Muscle layer of colon (tissue), 2 donors: ENCODE results near the gene EHMT1.

Source experiments
- H3K27ac ChIP-seq: one replicate; pipeline ENCODE4 v1.7.0; 2013; ENCODE audit warnings: low read depth, mild to moderate bottlenecking, low read length, moderate library complexity
- H3K27me3 ChIP-seq, 2 donors: one replicate each; pipeline ENCODE4 v1.7.0; 2013; ENCODE audit warnings: low read length in 2 of 2, mild to moderate bottlenecking in 2 of 2; ENCODE audit not compliant: insufficient read depth in 2 of 2, control insufficient read depth in 1 of 2
- H3K36me3 ChIP-seq: one replicate; pipeline ENCODE4 v1.7.0; 2013; ENCODE audit warnings: mild to moderate bottlenecking, low read length; ENCODE audit not compliant: insufficient read depth
- H3K4me1 ChIP-seq: one replicate; pipeline ENCODE4 v1.7.0; 2013; ENCODE audit warnings: mild to moderate bottlenecking, low read length; ENCODE audit not compliant: insufficient read depth
- H3K4me3 ChIP-seq, 2 donors: one replicate each; pipeline ENCODE4 v1.7.0; 2013; ENCODE audit warnings: low read length in 2 of 2, low read depth in 1 of 2, mild to moderate bottlenecking in 1 of 2, moderate library complexity in 1 of 2
- H3K9ac ChIP-seq: one replicate; pipeline ENCODE4 v1.7.0; 2013; ENCODE audit warnings: low read length
- H3K9me3 ChIP-seq: one replicate; pipeline ENCODE4 v1.7.0; 2013; ENCODE audit warnings: mild to moderate bottlenecking, low read length
- donor health status: abdominal sarcoma.
- donor health status: Adenocarcinoma of cecum.

The EHMT1 gene

DNA sequence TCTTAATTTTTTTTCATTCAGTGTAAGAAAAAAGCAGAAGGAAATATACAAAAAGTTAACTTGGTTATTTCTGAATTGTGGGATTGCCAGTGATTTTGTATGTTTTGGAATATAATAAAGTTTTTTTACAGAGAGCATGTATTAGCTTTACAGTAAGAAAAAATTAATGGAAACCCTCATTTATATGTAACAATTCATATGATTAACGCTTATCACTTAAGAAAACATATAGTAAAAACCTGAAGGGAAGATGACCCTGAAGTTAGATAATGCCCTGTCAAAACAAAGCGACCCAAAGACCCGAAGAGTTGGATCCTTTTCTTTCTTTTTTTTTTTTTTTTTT is 52.4 kb downstream of the EHMT1 start:
- Histone ChIP-seq H3K27ac (no peak overlapping the region), H3K36me3 (peaks cover 9% of the 10 kb centered on the region), H3K27me3 (no peaks in the 10 kb centered on the region), H3K4me3 (no peak overlapping the region), H3K4me1 (peaks cover 41% of the 10 kb centered on the region), H3K9me3 (no peaks in the 10 kb centered on the region), H3K9ac (no peak overlapping the region)

DNA sequence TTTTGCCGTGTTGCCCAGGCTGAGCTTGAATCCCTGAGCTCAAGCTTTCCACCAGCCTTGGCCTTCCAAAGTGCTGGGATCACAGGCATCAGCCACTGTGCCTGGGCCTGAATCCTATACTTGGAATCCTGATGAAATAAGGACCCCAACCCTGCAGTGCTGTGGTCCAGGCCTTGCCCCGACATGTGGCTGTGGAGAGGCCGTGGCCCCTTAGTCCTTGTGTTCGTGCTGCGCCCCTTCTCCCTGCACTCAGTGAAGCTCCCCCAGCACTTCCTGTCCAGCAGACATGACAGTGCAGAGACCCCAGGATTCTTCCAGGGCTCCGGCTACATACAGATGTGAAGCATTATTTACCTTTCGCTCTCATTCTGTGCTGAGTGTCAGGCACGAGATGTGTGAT is 52.9 kb downstream of the EHMT1 start:
- H3K36me3 ChIP-seq = peaks cover 9% of the 10 kb centered on the region
- H3K27ac ChIP-seq = no peak overlapping the region
- no peak overlapping the region for H3K9ac ChIP-seq
- H3K9me3 ChIP-seq = no peaks in the 10 kb centered on the region
- peaks cover 36% of the 10 kb centered on the region for H3K4me1 ChIP-seq
- H3K4me3 ChIP-seq = no peak overlapping the region
- H3K27me3 ChIP-seq = no peaks in the 10 kb centered on the region

DNA sequence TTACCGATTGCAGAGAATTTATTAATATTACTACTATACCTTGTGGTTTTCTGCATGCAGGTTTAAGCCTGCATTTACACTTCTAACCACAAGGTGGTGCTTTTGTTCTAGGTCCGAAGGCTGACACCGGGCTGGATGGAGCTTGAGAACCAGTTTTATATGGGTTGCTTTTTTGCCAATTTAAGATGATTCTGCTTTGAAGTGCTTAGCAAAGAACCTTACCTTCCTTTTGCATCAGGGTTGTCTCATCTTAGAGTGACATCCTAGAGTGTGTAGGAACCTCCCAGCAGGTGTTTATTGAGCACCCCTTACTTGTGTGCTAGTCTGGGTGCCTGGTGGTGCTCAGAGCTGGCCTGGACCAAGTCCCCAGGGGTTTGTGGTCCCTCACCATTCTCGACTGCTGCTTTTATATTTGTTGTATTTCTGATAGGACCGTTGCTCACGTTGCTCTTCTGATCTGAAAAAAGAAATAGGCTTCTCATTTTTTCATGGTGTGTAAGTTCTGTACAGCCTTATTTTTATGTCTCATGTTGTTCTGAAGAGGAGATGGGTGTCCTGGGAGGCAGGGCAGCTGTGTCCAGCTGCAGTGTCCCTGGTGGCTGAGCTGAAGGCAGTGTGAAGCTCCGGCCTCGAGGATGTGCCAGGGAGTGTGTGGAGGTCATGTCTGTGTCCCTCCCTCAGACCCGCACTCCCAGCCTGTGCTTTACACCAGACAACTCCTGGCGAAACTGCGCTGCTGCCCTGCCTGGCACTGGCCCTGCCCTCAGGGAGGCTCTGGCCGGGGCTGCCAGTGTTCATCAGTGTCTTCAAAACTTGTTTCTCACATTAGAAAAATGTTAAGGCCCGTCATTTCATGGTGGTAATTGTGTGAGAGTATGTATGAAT is 54.3 kb downstream of the EHMT1 start:
- peak overlapping the region in 1 of 2 donors; percentile 11 for H3K4me3 ChIP-seq
- peaks cover 9% of the 10 kb centered on the region for H3K36me3 ChIP-seq
- H3K27me3 ChIP-seq = no peaks in the 10 kb centered on the region
- H3K9me3 ChIP-seq = no peaks in the 10 kb centered on the region
- H3K27ac ChIP-seq = peak overlapping the region; percentile 43
- H3K4me1 ChIP-seq = peaks cover 36% of the 10 kb centered on the region
- peak overlapping the region; percentile 11 for H3K9ac ChIP-seq

DNA sequence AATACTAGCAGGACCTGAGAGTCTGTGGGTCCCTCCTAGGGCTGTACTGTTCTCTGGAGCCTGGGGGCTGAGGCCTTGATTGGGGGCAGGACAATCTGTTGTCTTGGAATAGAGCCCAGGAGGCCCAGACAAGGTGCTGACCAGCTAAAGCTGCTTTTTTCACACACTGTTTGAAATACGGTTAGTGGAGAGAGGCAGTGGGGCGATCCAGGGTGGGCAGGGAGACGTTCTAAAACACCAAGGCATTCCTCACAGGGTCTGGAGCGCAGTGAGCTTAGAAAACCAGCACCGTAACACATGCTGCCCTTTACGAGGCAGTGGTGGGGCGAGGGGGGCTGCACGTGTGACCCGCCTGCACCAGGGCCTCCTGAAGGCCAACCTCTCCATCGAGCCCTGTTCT is 55.1 kb downstream of the EHMT1 start:
- Histone ChIP-seq H3K27ac (peak overlapping the region; percentile 60), H3K36me3 (peaks cover 9% of the 10 kb centered on the region), H3K4me1 (peaks cover 36% of the 10 kb centered on the region), H3K9me3 (no peaks in the 10 kb centered on the region), H3K9ac (peak overlapping the region; percentile 11), H3K4me3 (peak overlapping the region in 1 of 2 donors; percentile 11), H3K27me3 (no peaks in the 10 kb centered on the region)

DNA sequence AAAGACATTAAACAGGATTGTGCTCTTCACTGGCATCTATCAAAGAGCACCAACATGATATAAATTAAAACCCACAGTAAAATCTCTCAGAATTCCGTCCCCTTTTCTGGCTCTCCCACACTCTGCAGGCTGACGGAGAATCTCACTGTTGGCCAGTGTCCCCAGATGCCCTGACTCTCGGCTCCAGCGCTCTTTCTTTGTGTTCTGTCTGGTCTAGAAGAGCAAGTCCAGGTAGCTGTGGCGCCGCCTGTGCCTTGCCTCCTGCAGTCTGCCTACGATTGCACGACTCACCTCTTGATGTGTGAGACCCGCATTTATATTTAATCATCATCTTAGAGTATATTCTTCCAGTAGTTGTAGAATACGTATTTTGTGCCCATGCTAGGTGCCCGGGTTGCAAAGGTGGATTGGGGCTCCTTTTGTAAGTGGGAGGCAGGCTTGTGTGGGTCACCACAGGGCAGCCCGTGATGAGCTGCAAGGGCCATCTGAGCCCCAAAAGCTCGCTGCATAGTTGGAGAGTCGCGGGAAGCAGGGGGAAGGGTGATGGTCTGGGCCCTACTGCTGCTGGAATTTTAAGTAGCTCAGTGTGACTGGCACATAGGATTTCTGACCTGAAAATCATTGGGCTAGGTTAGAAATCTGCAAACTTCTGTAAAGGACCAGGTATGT is 55.6 kb downstream of the EHMT1 start:
- H3K9me3 ChIP-seq = no peaks in the 10 kb centered on the region
- no peak overlapping the region for H3K9ac ChIP-seq
- peaks cover 3% of the 10 kb centered on the region for H3K36me3 ChIP-seq
- peaks cover 36% of the 10 kb centered on the region for H3K4me1 ChIP-seq
- no peaks in the 10 kb centered on the region for H3K27me3 ChIP-seq
- H3K27ac ChIP-seq = peak overlapping the region; percentile 60
- H3K4me3 ChIP-seq = peak overlapping the region in 1 of 2 donors; percentile 11

DNA sequence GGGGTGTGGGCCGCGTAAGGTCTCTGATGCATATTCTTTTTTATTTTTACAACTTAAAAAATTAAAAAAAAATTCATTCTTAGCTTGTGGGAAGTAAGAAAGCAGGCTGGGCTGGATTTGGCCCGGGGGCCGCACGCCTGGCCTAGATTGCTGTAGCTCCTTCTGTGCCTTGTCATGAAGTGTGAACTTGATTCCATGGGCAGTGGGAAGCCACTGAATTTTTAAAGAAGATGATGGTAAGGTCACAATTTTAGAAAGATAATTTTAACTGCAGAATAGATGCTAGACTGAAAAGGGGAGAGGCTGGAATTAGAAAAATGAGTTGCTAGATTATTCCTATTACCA is 56.1 kb downstream of the EHMT1 start:
- H3K27ac ChIP-seq = no peak overlapping the region
- H3K9me3 ChIP-seq = no peaks in the 10 kb centered on the region
- peaks cover 40% of the 10 kb centered on the region for H3K4me1 ChIP-seq
- H3K36me3 ChIP-seq = peaks cover 3% of the 10 kb centered on the region
- no peaks in the 10 kb centered on the region for H3K27me3 ChIP-seq
- peak overlapping the region in 1 of 2 donors; percentile 11 for H3K4me3 ChIP-seq
- no peak overlapping the region for H3K9ac ChIP-seq

DNA sequence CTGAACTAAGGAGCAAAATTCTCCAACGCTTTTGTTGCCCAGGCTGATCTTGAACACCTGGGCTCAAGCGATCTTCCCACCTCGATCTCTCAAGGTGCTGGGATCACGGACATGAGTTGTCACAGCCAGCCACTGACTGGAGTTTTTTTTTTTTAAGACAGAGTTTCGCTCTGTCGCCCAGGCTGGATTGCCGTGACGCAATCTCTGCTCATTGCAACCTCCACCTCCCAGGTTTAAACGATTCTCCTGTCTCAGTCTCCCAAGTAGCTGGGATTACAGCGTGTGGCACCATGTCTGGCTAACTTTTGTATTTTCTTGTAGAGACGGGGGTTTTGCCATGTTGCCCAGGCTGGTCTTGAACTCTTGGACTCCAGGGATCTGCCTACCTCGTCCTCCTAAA is 58.2 kb downstream of the EHMT1 start:
- H3K36me3 ChIP-seq = no peaks in the 10 kb centered on the region
- H3K27ac ChIP-seq = no peak overlapping the region
- peaks cover 42% of the 10 kb centered on the region for H3K4me1 ChIP-seq
- no peaks in the 10 kb centered on the region for H3K27me3 ChIP-seq
- no peak overlapping the region for H3K4me3 ChIP-seq
- H3K9ac ChIP-seq = no peak overlapping the region
- H3K9me3 ChIP-seq = no peaks in the 10 kb centered on the region

DNA sequence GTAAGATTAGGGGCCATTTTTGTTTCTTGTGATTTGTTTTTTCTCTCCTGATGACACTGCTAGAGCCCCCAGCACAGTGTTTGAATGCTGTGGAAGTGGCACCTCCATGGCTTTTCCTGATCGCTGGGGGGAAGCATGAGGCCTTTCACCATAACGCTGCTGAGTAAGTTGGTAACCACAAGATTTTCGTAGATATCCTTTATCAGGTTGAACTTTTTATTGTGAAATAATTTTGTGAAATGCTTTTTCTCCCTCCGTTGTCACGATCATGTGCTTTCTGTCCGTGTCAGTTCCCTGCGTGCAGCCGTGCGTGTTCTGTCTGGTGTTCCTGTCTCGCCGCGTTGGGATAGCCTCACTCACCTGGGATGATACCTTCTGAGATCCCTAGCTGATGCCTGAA is 59.4 kb downstream of the EHMT1 start:
- Histone ChIP-seq H3K9me3 (no peaks in the 10 kb centered on the region), H3K4me1 (peaks cover 34% of the 10 kb centered on the region), H3K4me3 (no peak overlapping the region), H3K27ac (no peak overlapping the region), H3K27me3 (no peaks in the 10 kb centered on the region), H3K36me3 (no peaks in the 10 kb centered on the region), H3K9ac (no peak overlapping the region)

DNA sequence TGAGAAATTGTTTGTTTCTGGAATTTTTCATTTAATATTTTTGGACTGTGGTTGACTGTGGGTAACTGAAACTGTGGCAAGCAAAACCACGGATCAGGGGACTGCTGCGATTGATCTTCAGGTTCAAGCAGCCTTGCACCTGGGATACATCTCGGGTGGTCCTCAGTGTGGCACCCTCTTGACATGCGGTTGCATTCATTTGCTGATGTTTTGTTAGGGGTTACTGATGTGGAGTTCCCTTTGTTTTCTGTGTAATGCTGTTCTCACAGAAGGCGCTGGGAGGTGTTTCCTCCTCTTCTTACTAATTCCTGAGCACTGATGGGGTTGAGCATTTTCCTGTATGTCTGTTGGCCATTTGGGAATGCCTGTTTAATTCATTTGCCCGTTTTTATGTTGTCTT is 60.4 kb downstream of the EHMT1 start:
- no peak overlapping the region for H3K9ac ChIP-seq
- H3K36me3 ChIP-seq = no peaks in the 10 kb centered on the region
- H3K9me3 ChIP-seq = no peaks in the 10 kb centered on the region
- no peak overlapping the region for H3K27ac ChIP-seq
- peaks cover 23% of the 10 kb centered on the region for H3K4me1 ChIP-seq
- H3K4me3 ChIP-seq = no peak overlapping the region
- no peaks in the 10 kb centered on the region for H3K27me3 ChIP-seq

DNA sequence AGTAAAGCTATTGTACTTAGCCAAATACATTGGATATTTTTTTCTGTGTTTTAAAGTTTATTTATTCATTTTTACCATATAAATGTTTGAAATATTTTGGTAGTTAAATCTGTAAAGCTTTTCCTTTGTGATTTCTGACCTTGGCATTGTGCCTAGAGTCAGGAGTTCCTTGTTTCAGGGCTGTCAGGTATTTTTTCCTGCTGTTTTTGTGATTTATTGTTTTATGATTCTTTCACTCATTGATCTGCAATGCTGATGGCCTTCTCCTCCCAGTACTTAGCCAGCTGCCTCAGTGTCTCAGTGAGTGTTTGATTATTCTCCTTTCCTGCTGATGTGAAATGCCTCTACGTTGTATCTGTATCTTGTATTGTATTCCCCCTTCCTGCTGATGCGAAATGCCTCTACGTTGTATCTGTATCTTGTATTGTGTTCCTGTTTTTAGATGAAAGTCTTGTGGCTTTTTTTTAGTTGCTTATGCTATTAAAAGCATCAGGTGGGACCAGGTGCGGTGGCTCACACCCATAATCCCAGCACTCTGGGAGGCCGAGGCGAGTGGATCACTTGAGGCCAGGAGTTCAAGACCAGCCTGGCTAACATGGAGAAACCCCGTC is 61.0 kb downstream of the EHMT1 start:
- Histone ChIP-seq H3K27ac (no peak overlapping the region), H3K9me3 (no peaks in the 10 kb centered on the region), H3K36me3 (no peaks in the 10 kb centered on the region), H3K9ac (no peak overlapping the region), H3K4me1 (peaks cover 18% of the 10 kb centered on the region), H3K4me3 (no peak overlapping the region), H3K27me3 (no peaks in the 10 kb centered on the region)

DNA sequence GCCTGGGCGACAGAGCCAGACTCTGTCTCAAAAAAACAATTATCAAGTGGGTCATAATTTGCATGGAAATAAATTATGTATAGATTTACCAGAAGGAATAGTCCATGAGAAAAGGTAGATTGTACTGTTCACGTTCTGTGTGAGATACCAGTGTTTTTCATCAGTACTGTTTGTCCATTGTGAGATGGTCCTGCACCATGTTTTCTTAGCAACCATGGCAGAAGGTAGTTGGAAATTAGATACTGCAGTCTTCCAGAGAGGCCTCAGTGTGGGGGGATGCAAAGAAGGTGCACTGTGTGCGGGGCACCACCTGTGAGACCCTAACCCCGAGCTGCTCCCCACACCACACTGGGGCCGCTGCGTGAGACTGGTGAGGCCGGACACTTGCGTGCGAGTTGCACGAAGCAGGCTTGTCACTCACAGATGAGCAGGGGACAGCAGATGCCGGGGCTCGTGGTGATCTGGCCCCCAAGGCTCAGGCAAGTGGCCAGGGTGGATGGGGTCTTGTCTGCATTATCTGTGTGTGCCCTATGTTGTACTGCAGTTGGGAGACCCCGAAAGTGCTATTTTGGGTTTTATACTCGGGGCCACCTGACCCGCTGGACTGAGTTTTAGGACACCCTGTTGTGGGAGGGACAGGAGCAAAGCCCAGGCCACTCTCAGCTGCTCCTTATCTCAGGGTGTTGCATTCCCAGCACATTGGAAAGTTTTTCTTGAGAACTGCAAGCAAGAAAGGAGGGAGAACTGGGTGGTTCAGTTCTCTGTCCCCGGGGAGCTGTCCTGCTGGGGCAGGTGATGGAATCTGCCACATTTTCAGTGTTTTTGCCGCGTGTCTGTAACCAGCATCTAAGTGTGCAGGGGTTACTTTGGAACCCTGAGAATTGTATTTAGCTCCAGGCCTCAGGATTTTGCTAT is 61.9 kb downstream of the EHMT1 start:
- peaks cover 14% of the 10 kb centered on the region for H3K4me1 ChIP-seq
- H3K27ac ChIP-seq = no peak overlapping the region
- no peak overlapping the region for H3K4me3 ChIP-seq
- H3K9me3 ChIP-seq = no peaks in the 10 kb centered on the region
- no peaks in the 10 kb centered on the region for H3K27me3 ChIP-seq
- no peaks in the 10 kb centered on the region for H3K36me3 ChIP-seq
- H3K9ac ChIP-seq = no peak overlapping the region
